IPS-18a (cell line): ENCODE measurements around the gene AGR2.
A peak's percentile ranks its signal among the peaks of the same experiment; 100 is the strongest.
"Not testable (repeated sequence)": the region's sequence is repeated elsewhere in the genome, so short reads cannot be mapped to it uniquely, and the experiment has no call there.

ENCODE experiments used
- H3K27ac ChIP-seq: one replicate; pipeline ENCODE4 v1.5.1; 2013; ENCODE audit warnings: low read length
- H3K27me3 ChIP-seq: one replicate; pipeline ENCODE4 v1.6.1; 2013; ENCODE audit warnings: mild to moderate bottlenecking, low read length; ENCODE audit not compliant: control insufficient read depth, insufficient read depth
- H3K36me3 ChIP-seq: one replicate; pipeline ENCODE4 v1.6.1; 2013; ENCODE audit warnings: low read depth, low read length; ENCODE audit not compliant: control insufficient read depth
- H3K4me1 ChIP-seq: one replicate; pipeline ENCODE4 v1.6.1; 2013; ENCODE audit warnings: low read depth, low read length; ENCODE audit not compliant: control insufficient read depth
- H3K4me3 ChIP-seq: one replicate; pipeline ENCODE4 v1.5.1; 2013; ENCODE audit warnings: low read length
- H3K9ac ChIP-seq: one replicate; pipeline ENCODE4 v1.6.1; 2013; ENCODE audit warnings: mild to moderate bottlenecking, low read length, moderate library complexity
- H3K9me3 ChIP-seq: one replicate; pipeline ENCODE4 v1.6.1; 2013; ENCODE audit warnings: low read depth, low read length; ENCODE audit not compliant: control insufficient read depth

The AGR2 gene

DNA sequence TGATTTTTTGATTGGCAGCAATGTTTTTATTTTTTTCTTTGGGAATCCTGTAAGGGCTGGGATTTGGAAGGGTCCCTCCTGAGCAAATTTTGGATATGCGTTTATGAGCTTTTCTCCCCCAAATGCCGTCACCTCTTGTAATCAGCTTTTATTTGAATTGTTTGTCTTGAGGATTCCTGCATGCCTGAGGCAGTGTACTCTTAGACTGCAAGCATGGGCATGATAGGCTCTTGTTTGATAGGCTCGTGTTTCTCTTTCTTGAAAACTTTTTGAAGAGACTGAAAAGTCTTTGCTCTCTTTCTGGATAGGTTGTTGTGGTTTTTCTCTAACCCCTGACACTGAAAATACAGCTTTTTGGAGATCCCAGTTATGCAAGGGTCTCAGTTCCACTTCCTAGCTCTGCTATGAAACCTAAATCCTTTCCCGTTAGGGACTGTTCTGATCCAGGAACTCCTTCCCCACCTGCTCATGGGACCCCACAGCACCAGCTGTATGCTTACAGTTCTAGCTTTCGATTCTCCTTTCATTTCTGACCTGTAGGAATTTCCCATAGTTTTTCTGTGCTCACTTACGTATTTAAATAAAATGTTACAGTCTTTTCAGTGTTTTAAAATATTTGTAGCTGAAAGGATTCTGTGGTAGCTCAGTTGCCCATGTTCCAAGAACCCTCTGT lies 34.0 kb downstream of the AGR2 start:
- Histone ChIP-seq H3K27ac (no peak overlapping the region), H3K9me3 (no peaks in the 10 kb centered on the region), H3K4me1 (peaks cover 7% of the 10 kb centered on the region), H3K4me3 (no peak overlapping the region), H3K9ac (no peak overlapping the region), H3K36me3 (no peaks in the 10 kb centered on the region), H3K27me3 (no peaks in the 10 kb centered on the region)

- not testable (repeated sequence) for H3K4me1 ChIP-seq, H3K27me3 ChIP-seq, H3K36me3 ChIP-seq, H3K9ac ChIP-seq, H3K9me3 ChIP-seq, H3K27ac ChIP-seq, H3K4me3 ChIP-seq
Observed at GRCh38 chr7:16769994-16770393, 34.8 kb downstream of the AGR2 start.

GRCh38 chr7:16765436-16765859 lies 39.4 kb downstream of the AGR2 start:
- Histone ChIP-seq H3K9me3 (no peaks in the 10 kb centered on the region), H3K9ac (no peak overlapping the region), H3K4me3 (no peak overlapping the region), H3K36me3 (no peaks in the 10 kb centered on the region), H3K27ac (no peak overlapping the region), H3K4me1 (peaks cover under 1% of the 10 kb centered on the region), H3K27me3 (no peaks in the 10 kb centered on the region)

DNA sequence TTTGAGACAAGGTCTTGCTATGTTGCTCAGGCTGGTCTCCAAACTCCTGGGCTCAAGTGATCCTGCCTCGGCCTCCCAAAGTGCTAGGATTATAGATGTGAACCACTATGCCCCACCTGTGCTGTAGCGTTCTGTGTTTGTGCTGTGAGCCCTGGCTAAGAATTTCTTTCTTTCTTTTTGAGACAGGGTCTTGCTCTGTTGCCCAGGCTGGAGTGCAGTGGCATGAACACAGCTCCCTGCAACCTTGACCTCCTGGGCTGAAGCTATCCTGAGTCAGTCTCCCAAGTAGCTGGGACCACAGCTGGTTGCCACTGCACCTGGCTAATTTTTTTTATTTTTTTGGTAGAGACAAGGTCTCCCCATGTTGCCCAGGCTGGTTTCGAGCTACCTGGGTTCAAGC lies 39.9 kb downstream of the AGR2 start:
- Histone ChIP-seq H3K4me3 (no peak overlapping the region), H3K27me3 (no peaks in the 10 kb centered on the region), H3K27ac (no peak overlapping the region), H3K9ac (no peak overlapping the region), H3K9me3 (no peaks in the 10 kb centered on the region), H3K4me1 (no peaks in the 10 kb centered on the region), H3K36me3 (no peaks in the 10 kb centered on the region)

DNA sequence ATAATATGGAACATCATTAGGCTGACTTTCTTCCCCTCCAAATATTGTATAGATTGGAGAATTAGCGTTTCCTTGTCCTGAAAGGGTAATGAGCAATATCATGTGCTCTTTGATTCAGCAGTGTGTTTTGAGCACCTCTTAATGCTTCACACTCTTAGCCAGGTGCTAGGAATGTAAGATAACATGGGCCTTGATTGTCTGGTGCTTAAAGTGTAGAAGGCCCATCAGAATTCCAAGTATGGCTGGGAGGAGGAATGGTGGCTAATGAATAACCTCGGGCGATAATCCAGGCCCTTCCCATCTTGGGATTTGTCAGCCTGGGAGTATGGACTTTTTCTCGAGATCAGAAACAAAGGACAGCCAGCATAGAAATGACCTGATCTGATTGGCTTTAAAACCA lies 42.6 kb downstream of the AGR2 start:
- Histone ChIP-seq H3K9ac (no peak overlapping the region), H3K4me3 (no peak overlapping the region), H3K36me3 (no peaks in the 10 kb centered on the region), H3K27me3 (no peaks in the 10 kb centered on the region), H3K9me3 (no peaks in the 10 kb centered on the region), H3K4me1 (no peaks in the 10 kb centered on the region), H3K27ac (no peak overlapping the region)

- H3K9ac ChIP-seq = no peak overlapping the region
- no peak overlapping the region for H3K4me3 ChIP-seq
- peaks cover 8% of the 10 kb centered on the region for H3K27me3 ChIP-seq
- no peak overlapping the region for H3K27ac ChIP-seq
- H3K36me3 ChIP-seq = no peaks in the 10 kb centered on the region
- H3K9me3 ChIP-seq = no peaks in the 10 kb centered on the region
- peaks cover 7% of the 10 kb centered on the region for H3K4me1 ChIP-seq
Observed at GRCh38 chr7:16759840-16760239, 45.0 kb downstream of the AGR2 start.

DNA sequence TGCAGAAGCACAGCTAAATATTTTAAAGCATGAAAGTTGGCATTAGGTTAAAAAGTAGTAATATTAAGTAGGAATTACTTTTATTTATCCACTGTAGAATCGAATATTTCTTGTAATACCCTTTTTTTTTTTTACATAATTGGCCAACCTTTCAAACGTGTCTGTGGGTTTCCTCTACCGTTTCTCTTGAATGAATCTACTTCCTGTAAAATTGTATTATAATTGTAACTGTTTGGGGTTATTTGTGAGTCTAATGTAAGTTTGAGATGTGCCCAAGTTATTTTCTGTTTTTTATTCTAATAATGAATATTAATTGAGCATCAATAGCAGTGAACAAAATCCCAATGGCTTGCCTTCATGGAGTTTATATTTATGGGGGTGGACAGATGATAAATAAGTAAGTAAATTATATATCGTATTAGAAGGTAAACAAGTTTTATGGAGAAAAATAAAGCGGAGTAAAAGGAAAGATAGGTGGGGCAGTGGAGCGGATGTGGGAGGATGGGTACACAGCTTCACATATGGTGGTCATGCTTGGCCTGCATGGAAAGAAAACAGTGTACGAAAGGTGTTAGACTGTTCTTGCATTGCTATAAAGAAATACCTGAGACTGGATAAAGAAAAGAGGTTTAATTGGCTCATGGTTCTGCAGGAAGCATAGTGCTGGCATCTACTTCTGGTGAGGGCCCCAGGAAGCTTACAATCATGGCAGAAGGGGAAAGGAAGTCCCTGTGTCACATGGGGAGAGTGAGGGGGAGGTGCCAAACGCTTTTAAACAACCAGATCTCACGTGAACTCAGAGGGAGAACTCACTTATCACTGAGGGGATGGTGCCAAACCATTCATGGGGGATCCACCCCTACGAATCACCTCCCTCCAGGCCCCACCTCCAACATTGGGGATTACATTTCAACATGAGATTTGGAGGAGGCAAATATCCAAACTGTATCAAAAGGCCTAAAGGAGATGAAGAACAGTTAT lies 45.9 kb downstream of the AGR2 start:
- H3K4me1 ChIP-seq = peaks cover 11% of the 10 kb centered on the region
- no peak overlapping the region for H3K27ac ChIP-seq
- no peak overlapping the region for H3K9ac ChIP-seq
- H3K9me3 ChIP-seq = no peaks in the 10 kb centered on the region
- no peak overlapping the region for H3K4me3 ChIP-seq
- no peaks in the 10 kb centered on the region for H3K36me3 ChIP-seq
- H3K27me3 ChIP-seq = peaks cover 13% of the 10 kb centered on the region

DNA sequence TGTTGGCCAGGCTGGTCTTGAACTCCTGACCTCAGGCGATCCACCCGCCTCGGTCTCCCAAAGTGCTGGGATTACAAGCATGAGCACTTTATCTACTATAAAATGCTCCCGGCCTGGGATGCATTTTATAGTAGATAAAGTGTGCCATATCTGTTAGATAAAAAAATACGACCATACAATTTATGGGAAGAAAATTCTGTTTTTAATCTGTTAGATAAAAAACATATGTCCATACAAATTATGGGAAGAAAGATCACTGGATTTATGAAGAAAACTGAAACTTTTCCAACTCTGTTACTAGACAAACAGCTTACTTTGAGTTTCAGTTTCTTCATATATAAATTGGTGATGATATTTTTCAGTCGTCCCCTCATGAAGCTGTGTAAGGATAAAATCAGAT lies 46.8 kb downstream of the AGR2 start:
- Histone ChIP-seq H3K9me3 (no peaks in the 10 kb centered on the region), H3K4me1 (peaks cover 11% of the 10 kb centered on the region), H3K4me3 (no peak overlapping the region), H3K27ac (no peak overlapping the region), H3K27me3 (peaks cover 13% of the 10 kb centered on the region), H3K9ac (no peak overlapping the region), H3K36me3 (no peaks in the 10 kb centered on the region)

- no peak overlapping the region for H3K27ac ChIP-seq
- H3K4me1 ChIP-seq = peaks cover 11% of the 10 kb centered on the region
- no peaks in the 10 kb centered on the region for H3K9me3 ChIP-seq
- peak overlapping the region; percentile 91 for H3K4me3 ChIP-seq
- H3K9ac ChIP-seq = no peak overlapping the region
- peaks cover 13% of the 10 kb centered on the region for H3K27me3 ChIP-seq
- no peaks in the 10 kb centered on the region for H3K36me3 ChIP-seq
Observed at GRCh38 chr7:16755397-16755796, 49.4 kb downstream of the AGR2 start.

- Histone ChIP-seq H3K27ac (no peak overlapping the region), H3K27me3 (peaks cover 13% of the 10 kb centered on the region), H3K9ac (peak overlapping the region; percentile 79), H3K36me3 (no peaks in the 10 kb centered on the region), H3K4me3 (peak overlapping the region; percentile 91), H3K9me3 (no peaks in the 10 kb centered on the region), H3K4me1 (peaks cover 11% of the 10 kb centered on the region)
Observed at GRCh38 chr7:16754856-16755317, 49.9 kb downstream of the AGR2 start.

GRCh38 chr7:16753932-16754855 lies 50.6 kb downstream of the AGR2 start:
- H3K9me3 ChIP-seq = no peaks in the 10 kb centered on the region
- peaks cover 11% of the 10 kb centered on the region for H3K4me1 ChIP-seq
- H3K27me3 ChIP-seq = peaks cover 13% of the 10 kb centered on the region
- peak overlapping the region; percentile 79 for H3K9ac ChIP-seq
- no peaks in the 10 kb centered on the region for H3K36me3 ChIP-seq
- H3K27ac ChIP-seq = no peak overlapping the region
- H3K4me3 ChIP-seq = peak overlapping the region; percentile 91
